ENCODE measurements around the gene KRTAP10-2.
"Not testable (repeated sequence)": the region's sequence is repeated elsewhere in the genome, so short reads cannot be mapped to it uniquely, and the experiment has no call there.

DNA sequence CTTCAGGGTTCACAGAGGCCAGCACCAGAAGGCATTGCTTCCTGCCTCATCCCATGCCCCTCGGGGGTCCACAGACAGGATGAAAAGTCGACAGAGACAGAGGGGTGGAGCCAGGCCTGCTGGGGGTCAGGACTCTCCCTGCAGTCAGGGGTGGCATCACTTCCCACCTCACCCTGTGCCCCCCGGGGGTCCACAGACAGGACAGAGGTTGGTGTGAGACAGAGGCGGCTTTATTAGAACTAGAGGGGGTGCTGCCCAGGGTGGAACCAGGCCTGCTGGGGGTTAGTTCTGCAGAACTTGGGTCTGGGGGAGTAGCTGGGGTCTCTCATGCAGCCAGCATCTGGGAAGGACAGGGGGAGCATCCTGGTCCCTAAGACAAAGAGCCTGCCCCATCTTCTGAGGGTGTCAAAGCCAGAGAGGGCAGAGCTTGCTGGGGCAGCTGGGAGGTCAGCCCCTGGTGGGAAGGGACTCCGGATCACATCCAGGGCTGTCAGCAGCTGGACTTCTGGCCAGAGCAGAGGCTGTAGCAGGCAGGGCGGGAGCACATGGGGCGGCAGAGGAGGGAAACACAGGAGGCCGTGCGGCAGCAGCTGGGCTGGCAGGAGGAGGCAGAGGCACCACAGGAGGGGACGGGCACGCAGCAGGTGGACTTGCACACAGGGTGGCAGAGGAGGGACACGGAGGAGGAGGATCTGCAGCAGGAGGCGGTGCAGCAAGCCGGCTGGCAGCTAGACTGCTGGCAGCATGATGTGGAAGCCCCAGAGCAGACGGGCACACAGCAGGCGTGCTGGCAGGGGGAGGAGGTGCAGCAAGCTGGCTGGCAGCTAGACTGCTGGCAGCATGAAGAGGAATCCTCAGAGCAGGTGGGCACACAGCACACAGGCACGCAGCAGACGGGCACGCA is 39.8 kb upstream of the KRTAP10-2 start:
- not testable (repeated sequence) for TF ChIP-seq CREB1 (CRISPR knock-in tag; IDR thresholded peaks at IDR 0.05; ENCODE audit: low read depth); EZH2 (IDR thresholded peaks at IDR 0.05; ENCODE audit: low read depth, unreplicated experiment); POLR2AphosphoS5 (IDR thresholded peaks at IDR 0.05; ENCODE audit: low read depth); EZH2phosphoT487 (IDR thresholded peaks at IDR 0.05; ENCODE audit: unreplicated experiment); STAT1 (IDR thresholded peaks at IDR 0.05; ENCODE audit: unreplicated experiment); NANOG (IDR thresholded peaks at IDR 0.05; ENCODE audit: borderline replicate concordance); JUNB (IDR thresholded peaks at IDR 0.05; ENCODE audit: unreplicated experiment)
- TF ChIP-seq, protein P1, sequence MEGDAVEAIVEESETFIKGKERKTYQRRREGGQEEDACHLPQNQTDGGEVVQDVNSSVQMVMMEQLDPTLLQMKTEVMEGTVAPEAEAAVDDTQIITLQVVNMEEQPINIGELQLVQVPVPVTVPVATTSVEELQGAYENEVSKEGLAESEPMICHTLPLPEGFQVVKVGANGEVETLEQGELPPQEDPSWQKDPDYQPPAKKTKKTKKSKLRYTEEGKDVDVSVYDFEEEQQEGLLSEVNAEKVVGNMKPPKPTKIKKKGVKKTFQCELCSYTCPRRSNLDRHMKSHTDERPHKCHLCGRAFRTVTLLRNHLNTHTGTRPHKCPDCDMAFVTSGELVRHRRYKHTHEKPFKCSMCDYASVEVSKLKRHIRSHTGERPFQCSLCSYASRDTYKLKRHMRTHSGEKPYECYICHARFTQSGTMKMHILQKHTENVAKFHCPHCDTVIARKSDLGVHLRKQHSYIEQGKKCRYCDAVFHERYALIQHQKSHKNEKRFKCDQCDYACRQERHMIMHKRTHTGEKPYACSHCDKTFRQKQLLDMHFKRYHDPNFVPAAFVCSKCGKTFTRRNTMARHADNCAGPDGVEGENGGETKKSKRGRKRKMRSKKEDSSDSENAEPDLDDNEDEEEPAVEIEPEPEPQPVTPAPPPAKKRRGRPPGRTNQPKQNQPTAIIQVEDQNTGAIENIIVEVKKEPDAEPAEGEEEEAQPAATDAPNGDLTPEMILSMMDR (conservative IDR thresholded peaks at IDR 0.05; ENCODE audit: low read depth in 2 of 2) = not testable (repeated sequence)
- TF ChIP-seq, protein P2, sequence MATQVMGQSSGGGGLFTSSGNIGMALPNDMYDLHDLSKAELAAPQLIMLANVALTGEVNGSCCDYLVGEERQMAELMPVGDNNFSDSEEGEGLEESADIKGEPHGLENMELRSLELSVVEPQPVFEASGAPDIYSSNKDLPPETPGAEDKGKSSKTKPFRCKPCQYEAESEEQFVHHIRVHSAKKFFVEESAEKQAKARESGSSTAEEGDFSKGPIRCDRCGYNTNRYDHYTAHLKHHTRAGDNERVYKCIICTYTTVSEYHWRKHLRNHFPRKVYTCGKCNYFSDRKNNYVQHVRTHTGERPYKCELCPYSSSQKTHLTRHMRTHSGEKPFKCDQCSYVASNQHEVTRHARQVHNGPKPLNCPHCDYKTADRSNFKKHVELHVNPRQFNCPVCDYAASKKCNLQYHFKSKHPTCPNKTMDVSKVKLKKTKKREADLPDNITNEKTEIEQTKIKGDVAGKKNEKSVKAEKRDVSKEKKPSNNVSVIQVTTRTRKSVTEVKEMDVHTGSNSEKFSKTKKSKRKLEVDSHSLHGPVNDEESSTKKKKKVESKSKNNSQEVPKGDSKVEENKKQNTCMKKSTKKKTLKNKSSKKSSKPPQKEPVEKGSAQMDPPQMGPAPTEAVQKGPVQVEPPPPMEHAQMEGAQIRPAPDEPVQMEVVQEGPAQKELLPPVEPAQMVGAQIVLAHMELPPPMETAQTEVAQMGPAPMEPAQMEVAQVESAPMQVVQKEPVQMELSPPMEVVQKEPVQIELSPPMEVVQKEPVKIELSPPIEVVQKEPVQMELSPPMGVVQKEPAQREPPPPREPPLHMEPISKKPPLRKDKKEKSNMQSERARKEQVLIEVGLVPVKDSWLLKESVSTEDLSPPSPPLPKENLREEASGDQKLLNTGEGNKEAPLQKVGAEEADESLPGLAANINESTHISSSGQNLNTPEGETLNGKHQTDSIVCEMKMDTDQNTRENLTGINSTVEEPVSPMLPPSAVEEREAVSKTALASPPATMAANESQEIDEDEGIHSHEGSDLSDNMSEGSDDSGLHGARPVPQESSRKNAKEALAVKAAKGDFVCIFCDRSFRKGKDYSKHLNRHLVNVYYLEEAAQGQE (IDR thresholded peaks at IDR 0.05; ENCODE audit: unreplicated experiment) = not testable (repeated sequence)
- TF ChIP-seq, protein P3, sequence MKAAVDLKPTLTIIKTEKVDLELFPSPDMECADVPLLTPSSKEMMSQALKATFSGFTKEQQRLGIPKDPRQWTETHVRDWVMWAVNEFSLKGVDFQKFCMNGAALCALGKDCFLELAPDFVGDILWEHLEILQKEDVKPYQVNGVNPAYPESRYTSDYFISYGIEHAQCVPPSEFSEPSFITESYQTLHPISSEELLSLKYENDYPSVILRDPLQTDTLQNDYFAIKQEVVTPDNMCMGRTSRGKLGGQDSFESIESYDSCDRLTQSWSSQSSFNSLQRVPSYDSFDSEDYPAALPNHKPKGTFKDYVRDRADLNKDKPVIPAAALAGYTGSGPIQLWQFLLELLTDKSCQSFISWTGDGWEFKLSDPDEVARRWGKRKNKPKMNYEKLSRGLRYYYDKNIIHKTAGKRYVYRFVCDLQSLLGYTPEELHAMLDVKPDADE (IDR thresholded peaks at IDR 0.05) = not testable (repeated sequence)

Measured in GM23338 (cell line).